HG03342 (cell line): ENCODE data around the gene ROBO4.

Source experiments
- ATAC-seq: cut with Tn5 transposase; IDR thresholded peaks from one replicate; pipeline ENCODE4 v1.9.1; 2021; ENCODE audit warnings: mild to moderate bottlenecking, moderate library complexity; ENCODE audit not compliant: unreplicated experiment

The ROBO4 gene

DNA sequence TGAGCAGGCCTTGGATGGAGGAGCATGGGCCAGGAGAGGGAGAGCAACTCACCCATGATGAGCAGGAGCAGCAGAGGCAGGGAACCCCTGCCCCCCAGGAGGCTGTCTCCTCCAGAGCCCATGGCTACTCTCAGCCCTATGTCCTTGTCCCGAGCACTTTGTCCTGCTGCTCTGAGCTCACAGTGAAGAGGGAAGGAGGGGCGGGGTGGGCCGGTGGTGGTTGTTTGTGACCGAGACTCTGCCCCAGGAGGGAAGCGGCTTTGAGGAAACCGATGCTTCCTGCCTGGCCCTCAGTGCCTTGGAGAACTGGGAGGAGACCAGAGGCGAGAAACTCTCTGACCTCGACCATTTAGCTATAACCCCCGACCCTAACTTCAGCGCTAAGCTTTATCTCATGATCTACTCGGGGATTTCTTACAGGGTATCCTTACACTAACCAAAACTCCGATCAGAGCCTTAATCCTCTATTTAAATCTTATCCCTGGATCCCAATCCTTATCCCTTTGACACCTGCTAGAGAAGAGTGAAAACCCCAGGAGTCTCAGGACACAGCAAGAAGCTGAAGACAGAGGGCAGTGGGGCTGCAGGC lies at the start of gene ROBO4:
Gene ROBO4 (minus strand): TSS at position 192 of the 589 bp plus-strand sequence. CDS start 70 bp downstream, at position 122.
- no peak for ATAC-seq

DNA sequence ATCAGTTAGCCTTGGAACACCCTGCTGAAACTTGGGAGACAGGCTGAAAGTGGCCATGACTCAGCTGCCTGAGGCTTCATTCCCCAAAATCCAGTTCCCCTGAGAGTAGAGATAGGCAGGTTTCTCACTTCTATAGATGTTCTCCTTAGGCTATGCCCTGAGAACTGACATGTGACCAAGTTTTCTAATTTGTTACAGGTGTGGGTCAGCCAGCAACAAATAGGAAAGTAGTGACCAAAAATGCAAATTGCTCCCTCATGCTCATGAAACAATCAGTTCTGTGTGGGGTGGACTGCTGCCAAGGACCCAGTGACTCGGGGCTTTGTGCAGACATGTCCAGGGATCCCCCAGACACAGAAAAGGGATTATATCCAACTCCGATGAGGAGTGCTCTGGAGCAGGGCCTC lies 49.1 kb upstream of the ROBO4 start:
- ATAC-seq: no peak

DNA sequence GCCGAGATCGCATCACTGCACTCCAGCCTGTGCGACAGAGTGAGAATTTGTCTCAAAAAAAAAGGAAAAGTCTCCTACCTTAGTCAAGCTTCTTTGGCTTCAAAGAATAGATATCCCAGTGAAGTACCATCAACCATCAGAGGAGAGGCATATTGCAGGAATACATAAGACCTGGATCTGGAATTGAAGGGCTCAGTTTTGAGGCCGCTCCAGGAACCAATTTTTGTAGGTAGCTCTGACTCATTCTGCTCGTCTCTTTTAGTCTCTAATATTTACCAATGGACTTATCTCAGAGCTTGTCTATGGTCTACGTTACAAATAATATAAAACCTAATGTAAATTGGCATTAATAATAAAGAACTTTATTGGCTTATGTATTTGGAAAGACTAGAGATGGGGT lies 48.2 kb upstream of the ROBO4 start:
- no peak for ATAC-seq

DNA sequence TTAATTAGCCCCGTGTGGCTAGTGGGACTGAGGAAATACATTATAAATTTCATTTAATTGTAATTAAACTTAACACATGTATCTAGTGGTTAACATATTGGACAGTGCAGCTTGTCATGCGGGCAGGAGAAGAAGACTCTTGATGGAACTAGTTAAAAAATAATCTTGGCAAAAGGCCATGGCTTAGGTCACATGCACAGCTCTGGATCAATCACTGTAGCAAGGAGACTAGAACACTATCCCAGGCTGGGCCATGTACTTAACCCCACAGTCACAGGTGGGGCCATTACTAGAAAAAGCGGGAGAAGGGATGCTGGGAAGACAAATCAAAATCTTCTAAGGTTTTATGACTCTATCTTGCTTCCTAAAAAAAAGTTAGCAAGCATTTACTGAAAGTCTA lies 46.9 kb upstream of the ROBO4 start:
- no peak for ATAC-seq

DNA sequence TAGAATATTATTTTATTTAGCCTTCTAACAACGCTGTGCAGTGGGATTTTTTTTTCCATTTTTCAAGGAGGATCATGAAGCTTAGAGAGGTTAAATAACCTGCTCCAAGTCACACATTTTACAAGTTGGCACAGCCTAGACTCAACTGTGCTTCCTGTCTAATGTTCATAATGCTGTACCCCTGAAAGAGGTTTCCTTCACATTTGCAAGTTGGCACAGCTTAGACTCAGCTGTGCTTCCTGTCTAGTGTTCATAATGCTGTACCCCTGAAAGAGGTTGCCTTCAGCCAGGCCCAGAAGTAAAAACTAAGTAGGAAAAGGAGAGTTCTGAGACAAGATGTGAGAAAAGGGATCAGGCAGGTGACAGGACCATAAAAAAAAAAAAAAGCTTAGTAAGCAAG lies 46.1 kb upstream of the ROBO4 start:
- ATAC-seq: no peak

DNA sequence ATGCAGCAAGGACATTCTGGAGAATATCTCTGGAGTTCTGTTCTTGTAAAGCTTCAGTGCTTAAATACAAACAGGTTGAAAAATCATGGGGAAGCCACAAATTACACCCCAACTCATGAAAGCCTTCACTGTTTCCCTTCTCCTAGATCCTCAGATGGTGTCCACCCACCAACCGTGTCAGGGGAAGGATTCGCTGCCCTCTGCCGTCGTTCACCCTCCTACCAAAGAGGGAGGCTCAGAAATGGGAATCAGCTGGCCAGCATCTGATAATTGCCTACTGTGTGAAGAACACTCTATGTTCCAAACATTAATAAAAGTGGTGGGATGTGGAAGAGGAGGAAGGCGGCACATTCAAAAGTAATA lies 45.6 kb upstream of the ROBO4 start:
- ATAC-seq: no peak

DNA sequence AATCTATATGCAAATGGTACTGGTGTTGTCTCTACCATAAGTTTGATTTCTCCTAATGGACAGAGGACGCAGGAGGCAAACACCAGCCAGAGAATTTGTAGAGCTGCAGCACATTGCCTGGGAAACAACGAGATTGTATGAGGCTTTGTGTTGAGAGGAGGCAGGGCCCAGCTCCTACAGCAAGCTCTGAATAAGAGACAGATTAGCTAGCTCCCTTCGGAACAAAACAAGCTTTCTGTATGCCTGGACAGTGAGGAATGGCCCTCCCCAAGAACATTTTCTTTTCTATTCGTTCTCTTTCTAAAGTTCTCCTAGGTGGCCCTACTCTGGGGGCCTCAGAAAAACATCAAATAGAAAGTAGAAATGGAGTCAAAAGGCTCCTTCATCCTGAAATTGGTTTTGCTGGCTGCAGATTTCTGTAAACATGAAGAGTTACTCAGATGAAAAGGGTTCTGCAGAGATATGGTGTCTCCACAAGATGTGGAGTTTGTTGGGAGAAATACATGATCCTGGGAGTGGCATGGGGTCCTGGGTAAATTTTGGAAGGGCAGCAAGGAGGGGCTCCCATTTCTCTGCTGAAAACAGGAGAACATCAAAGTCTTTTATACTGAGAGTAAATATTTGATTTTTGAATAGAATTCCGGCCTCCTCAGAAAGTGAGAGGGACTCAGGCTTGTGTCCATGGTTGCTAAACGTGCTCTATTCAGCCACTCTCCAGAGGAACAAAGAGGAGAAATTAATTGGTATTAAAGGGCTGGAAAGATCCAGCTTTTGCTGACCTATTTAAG lies 45.0 kb upstream of the ROBO4 start:
- no peak for ATAC-seq

DNA sequence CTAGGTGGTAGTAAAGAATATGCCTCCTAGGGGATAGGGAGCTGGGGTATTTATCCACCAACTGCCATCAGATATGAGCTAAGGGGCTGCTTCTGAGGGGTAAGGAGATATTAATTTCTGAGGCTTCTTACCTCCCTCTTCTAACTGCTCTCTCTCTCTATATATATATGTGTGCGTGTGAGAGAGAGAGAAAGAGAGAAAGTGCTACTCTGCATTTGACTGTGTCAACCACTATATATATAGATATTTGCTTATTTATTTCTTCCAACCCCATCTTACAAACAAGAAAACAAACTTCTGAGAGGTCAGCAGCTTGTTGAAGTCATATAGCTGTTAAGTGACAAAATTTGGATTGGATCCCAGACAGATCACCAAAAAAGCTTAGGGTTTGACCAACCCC lies 44.0 kb upstream of the ROBO4 start:
- ATAC-seq: no peak

DNA sequence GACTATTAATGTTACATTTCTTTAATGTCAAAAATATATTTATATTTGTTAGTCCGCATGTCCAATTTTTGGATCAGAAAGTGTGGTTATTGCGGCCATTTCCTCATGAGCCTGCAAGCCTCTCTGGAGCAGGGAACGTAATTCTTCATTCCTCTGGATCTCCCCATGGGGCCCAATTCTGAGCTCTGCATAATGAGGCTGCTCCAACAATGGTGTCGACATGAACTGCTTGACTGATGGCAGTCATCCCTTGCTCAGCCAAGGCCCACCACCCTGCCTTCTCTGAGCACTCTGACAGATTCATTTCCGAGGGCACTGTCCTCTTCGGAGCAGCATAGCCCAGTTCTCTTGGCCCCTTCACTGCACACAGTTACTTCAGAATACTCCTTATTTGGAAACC lies 41.3 kb upstream of the ROBO4 start:
- ATAC-seq: no peak

DNA sequence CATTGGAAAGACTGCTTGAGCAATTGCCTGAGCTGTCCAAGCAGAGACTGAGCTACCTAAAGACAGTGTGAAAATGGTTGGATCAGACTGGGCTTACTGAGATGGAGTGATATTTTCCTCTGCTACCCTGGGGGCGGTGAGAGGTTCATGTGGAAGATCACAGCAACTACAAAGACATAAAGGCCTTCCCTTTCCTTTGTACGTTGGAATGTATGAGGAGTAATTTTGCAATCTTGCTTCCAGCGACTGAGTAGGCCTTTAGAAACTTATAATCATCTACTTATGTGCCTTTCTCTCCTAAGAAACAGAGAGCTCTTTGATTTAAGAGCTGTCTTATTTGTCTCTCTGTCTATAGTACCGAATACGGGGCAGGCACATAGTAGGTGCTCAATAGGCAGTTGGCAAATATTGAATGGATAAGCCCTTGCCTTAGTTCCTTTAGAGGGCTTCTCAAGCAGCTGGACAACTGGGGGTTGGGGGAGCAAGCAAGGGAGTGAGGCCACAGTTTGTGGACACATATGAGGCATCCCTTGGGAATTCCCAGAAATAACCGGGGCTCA lies 40.6 kb upstream of the ROBO4 start:
- ATAC-seq: no peak

DNA sequence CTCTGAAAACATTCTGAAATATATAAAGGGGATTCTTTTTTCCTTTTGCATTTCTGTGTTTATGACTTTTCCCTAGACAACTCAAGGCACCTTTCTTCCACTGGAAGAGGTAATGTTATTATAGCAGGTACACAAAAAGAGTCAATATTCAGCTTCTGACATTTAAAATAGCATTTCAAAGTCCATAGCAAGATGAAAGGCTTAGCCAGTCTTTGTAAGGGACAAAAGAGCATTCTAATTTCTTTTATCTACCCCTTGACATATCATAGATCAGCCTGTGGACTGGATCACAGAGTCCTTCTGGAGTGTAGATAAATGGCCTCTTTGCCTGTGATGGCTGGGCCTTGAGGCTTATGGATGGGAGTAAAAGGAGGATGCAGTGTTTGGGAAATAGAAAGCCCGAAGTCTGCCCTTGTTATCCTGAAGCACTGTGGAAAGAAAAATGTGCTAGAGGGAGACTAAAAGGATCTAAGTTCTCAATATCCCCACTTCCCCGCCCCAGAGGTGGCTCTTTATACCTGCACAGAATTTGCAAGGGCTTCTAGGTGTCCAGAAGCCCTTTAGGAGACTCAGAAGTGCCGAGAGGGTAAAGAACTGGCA lies 39.8 kb upstream of the ROBO4 start:
- no peak for ATAC-seq

DNA sequence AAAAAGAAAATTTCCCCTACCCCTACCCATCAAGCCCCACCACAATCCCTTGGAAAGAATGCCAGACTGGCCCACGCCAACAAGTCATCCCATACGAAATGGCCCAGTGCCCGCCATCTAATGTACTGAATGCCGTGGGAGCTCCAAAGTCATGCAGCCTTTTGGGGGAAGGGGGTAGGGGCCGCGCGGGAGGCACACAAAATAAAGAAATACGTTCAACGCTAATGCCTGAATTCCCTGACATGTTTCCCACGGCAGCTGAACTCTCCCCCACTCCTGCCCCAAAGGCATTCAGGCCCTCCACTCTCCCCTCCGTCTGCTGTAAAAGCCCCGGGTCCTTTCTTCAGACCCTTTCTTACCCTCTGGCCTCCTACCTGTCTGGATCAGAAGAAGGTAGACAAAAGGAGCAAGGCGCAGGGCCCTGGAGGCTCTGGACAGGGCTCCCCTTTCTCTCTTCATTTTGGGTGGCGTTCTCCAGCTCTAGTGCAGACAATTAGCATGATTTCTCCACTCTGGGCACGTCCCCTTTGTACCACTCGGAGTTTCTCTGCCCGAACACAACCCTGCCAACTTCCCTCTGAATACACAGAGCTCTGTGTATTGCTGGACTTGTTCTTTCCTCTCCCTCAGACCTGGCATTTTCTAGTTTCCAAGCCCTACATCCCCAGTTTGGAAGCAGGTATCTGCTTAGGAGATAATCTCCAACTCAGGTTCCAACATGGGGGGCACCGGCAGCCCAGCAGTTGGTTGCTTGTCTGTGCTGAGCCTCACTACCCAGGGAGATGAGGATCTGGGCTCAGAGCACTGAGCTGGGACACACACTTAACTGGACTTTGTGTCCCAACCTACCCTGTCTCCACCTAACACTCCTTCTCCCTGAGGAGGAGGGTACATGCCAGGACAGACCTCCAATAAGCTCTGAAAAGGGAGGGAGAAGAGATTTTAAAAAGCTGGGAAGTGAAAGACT lies 38.2 kb upstream of the ROBO4 start, which contains the start of gene HEPACAM:
Gene HEPACAM (minus strand): TSS at position 500 of the 967 bp plus-strand sequence. CDS start 41 bp downstream, at position 459.
- ATAC-seq: no peak

DNA sequence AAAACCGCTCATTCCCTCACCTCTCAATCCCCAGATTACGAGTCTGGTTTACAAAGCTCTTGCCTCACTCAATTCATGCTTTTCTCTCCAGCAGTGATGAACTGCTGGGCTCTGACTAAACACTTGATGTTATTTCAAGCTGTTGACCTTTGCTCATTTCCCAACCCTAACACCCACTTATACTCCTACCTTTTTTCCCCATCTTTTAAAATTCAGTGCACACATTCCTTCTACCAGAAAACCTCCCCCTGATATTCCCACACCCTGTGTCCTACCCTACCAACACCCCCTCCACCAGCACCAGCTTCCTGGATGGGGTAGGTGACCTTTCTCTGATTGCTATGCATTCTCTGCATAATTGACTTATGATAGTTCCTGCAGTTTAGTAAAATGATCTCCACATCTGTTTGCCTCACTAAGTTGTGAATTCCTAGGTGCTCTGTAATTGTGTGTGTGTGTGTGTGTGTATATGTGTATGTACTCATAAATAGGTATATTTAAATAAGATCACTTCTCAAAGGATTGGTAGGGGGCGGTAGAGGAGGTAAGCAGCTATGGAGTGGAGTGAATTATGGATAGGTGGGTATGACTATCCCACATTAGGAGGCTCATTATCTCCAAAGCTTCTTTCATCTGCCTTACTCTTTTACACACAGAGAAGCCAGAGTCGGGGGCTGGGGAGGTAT lies 37.3 kb upstream of the ROBO4 start:
- ATAC-seq: no peak

DNA sequence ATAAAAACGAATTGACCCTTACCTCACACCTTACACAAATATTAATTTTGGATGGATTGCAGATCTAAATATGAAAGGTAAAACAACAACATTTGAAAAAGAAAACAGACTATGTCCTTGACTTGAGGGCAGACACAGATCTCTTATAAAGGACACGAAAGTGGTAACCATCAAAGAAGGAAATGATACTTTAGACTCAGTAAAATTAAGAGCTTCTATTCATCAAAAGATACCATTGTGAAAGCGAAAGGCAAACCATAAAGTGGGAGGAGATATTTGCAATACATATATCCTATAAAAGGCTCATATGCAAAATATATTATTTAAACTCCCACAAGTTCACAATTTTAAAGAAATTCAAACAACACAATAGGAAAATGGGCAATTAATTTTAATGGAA lies 33.1 kb upstream of the ROBO4 start:
- peak; percentile 92 for ATAC-seq

DNA sequence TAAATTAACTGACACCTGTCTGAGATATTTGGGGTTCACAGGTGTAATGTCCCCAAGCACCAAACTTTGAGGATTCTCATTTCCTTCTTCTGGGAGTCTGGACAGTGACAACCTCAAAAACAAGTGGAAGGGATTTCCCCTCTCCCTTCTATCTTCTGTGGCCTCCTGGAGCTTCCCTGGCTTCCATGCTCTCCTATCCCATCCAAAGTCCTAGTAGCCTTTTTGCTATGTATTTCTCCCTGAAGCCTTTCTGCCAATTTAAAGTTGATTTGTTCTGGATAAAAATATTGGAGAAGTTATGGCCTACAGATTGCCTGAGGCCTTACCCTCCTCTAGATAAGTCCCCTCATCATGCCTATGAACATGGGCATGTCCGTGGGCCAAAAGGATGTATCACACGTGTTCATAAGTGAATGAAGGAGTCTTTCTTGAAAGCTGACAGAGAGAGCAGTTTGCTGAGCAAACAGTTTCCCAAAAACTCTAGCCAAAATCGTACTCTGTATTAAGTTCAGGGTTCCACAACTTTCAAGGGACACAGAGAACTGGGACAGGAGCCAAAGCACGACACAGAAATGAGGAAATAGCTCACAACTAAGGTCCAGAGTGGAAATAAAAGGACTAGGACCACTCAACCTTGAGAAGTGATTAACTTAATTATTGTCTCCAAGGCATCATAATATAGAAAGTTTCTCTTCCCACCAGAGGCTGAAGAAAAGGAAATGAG lies 31.4 kb upstream of the ROBO4 start:
- ATAC-seq: no peak

DNA sequence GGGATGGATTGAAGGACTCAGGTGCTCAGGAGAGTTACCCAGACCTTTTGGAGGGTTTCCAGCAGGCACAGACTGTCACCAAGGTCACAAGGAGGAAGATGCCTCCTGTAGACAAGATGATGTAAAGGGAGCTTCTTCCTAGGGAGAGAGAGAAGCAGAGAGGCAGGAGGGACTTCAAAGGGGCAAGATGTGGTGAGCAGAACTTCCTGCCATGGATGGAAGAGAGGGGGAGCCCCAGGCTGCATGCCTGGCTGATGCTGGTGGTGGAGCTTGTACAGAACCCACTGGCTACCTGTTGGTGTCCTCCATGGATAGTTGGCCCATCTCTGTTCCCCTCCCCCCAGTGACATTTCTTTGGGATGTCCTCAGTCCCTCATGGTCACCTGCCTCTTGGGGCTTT lies 25.6 kb upstream of the ROBO4 start:
- ATAC-seq: no peak

DNA sequence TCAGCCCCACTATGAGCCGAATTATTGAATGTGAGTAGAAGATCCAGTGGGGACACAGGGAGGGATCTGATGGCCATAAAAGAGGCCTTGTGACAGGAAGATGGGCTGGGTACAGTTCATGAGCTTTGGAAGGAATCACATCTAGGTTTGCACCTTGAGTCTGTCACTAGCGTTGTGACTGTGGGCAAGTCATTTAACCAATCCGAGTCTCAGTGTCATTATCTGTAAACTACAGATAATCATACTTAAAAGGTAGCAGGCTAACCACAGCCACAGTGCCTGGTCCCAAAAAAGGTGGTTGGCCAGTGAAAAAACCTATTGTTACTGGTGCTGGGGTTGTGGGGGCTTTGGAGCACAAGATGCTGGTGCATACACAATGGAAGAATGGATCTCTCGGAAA lies 25.2 kb upstream of the ROBO4 start:
- ATAC-seq: no peak

DNA sequence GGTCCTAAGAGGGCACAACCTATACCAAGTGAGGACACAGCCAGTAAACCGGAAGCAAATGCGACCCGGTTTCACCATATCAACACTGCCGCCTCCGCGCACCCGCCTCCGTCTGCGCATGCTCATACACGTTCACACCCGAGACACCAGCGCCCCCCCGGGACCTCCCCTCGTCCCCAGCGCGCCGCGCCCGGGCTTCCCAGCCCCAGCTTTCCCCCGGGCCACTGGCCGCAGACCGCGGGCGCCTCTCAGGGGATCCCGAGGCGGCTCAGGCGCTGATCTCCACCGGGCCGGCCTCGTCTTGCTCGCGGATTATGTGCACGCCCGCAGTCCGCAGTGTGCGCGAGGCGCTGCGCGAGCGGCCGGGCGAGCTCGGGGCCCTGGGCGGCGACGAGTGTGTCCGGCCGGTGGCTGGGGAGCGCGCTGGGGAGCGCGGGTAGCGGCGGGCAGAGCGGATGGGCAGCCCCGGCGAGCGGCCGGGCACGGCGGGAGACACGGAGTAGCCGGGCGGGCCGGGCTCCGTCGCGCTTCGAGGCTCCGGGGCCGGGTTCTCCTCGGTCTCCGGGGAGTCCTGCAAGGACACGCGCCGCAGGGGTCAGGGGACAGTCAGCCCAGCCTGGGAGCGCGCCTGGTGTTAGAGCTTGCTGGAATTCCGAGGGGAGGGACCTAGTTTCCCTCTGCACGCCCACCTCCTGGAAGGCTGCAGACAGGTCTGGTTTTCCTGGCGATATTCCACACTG lies 23.4 kb upstream of the ROBO4 start:
- peak; percentile 67 for ATAC-seq

DNA sequence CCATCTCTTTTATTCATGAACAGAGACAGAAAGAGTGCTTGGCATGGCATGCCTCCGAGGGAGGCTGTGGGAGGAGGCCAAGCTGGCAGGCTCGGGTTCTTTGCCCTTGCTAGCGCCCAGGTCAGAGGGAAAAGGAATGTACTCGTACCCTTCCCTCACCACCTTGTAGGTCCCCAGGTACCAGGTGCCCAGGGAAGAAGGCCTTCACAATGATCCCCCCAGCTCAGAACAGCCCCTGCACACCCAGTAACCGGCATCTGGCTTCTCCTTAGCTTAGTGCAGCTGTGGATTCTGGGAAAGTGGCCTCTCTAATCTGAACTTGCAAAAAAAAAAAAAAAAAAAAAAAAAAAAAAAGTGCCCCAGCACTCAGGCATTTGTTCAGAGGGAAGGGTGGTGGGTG lies 22.7 kb upstream of the ROBO4 start:
- ATAC-seq: no peak
